ENCODE results near the gene RAB4B. TPM values are rescaled to one million over a fixed set of nuclear protein-coding genes. Genes with fewer than 3 reads are reported as not detected.

RAB4B gene
- total and polyA plus RNA-seq, 10 donors: 36.8 to 95.3 (median 58.8) TPM

DNA sequence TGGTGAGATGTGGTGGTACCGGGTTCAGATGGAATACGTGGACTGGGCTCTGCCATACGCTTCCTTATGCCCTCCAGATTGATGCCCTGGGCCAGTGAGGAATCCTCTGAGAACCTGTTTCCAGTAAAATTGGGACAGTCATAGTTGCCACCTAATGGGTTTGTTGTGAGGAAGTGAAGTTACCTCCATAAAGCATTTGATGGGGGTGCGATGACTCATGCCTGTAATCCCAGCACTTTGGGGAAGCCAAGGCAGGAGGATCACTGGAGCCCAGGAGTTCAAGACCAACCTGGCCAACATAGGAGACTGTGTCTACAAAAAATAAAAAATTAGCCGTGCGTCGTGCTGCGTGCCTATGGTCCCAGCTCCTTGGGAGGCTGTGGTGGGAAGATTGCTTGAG is 22.3 kb upstream of the RAB4B start:
- H3K4me3 ChIP-seq: peak overlapping the region in 1 of 8 donors; percentile 93
- H3K27me3 ChIP-seq (replicated peaks in 1 of 7): no peaks in the 10 kb centered on the region
- intact Hi-C loops (cut with DNase I; ENCODE audit: low total_unique reads): loop anchor here (10.0 kb wide), 1 partner anchor 49 kb away; no protein-coding TSS in a partner anchor
- WGBS, 5 donors: 87 to 97% (median 94%) methylated on average over 8 of the region's 8 CpGs
- peak overlapping the region in 6 of 8 donors; percentile 43 to 97 (median 80) for H3K27ac ChIP-seq
- TF ChIP-seq POLR2AphosphoS5 (IDR thresholded peaks at IDR 0.05) (no peak), POLR2A (IDR thresholded peaks at IDR 0.05) (no peak)
- TF ChIP-seq, protein P1, sequence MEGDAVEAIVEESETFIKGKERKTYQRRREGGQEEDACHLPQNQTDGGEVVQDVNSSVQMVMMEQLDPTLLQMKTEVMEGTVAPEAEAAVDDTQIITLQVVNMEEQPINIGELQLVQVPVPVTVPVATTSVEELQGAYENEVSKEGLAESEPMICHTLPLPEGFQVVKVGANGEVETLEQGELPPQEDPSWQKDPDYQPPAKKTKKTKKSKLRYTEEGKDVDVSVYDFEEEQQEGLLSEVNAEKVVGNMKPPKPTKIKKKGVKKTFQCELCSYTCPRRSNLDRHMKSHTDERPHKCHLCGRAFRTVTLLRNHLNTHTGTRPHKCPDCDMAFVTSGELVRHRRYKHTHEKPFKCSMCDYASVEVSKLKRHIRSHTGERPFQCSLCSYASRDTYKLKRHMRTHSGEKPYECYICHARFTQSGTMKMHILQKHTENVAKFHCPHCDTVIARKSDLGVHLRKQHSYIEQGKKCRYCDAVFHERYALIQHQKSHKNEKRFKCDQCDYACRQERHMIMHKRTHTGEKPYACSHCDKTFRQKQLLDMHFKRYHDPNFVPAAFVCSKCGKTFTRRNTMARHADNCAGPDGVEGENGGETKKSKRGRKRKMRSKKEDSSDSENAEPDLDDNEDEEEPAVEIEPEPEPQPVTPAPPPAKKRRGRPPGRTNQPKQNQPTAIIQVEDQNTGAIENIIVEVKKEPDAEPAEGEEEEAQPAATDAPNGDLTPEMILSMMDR (IDR thresholded peaks at IDR 0.05 in 8 of 11, conservative IDR thresholded peaks at IDR 0.05 in 3 of 11): no peak
- H3K4me1 ChIP-seq: peaks cover 47 to 94% (median 64%) of the 10 kb centered on the region in 6 donors
- H3K36me3 ChIP-seq: peaks cover 0 to 69% (median 45%) of the 10 kb centered on the region in 6 donors
- DNase-seq: no peak
- no peaks in the 10 kb centered on the region for H3K9me3 ChIP-seq

DNA sequence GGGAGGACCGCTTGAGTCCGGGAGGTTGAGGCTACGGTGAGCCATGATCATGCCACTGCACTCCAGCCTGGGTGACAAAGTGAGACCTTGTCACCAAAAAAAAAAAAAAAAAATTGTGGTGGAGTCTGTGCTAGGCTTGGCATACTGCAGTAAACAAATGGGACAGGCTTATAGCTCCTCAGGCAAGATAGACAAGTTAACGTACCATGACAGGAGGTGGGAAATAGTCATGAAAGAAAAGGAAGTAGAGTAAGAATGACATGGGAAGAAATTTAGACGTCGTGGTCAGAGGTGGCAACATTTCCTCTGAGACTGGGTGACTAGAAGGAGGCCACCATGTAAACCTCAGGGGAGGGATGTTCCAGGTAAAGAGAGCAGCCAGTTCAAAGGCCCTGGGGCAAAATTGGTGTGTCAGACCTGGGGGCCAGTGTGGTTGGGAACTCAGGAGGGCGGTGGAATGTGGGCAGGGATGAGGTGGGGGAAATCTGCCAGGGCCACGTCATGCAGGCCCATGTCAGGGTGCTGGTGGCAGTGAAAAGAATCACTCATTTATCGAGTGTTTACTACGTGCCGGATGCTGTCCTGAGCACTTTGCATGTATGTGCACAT is 21.4 kb upstream of the RAB4B start:
- peaks cover 47 to 99% (median 69%) of the 10 kb centered on the region in 6 donors for H3K4me1 ChIP-seq
- intact Hi-C loops (cut with DNase I; ENCODE audit: low total_unique reads): loop anchor here (10.0 kb wide), 1 partner anchor 48 kb away; no protein-coding TSS in a partner anchor
- no peaks in the 10 kb centered on the region for H3K9me3 ChIP-seq
- H3K27ac ChIP-seq: peak overlapping the region in 6 of 8 donors; percentile 27 to 84 (median 61)
- WGBS, 5 donors: 63 to 66% (median 64%) methylated on average over 10 to 11 of the region's 11 CpGs
- peaks cover 0 to 77% (median 54%) of the 10 kb centered on the region in 6 donors for H3K36me3 ChIP-seq
- no peaks in the 10 kb centered on the region for H3K27me3 ChIP-seq (replicated peaks in 1 of 7)
- no peak for DNase-seq
- peak overlapping the region in 2 of 8 donors; percentile 2 to 93 for H3K4me3 ChIP-seq
- TF ChIP-seq, protein P1 (IDR thresholded peaks at IDR 0.05 in 8 of 11, conservative IDR thresholded peaks at IDR 0.05 in 3 of 11): no peak
- peak in 2 of 3 donors; percentile 7 to 15 for TF ChIP-seq POLR2AphosphoS5 (IDR thresholded peaks at IDR 0.05)
- no peak for TF ChIP-seq POLR2A (IDR thresholded peaks at IDR 0.05)

DNA sequence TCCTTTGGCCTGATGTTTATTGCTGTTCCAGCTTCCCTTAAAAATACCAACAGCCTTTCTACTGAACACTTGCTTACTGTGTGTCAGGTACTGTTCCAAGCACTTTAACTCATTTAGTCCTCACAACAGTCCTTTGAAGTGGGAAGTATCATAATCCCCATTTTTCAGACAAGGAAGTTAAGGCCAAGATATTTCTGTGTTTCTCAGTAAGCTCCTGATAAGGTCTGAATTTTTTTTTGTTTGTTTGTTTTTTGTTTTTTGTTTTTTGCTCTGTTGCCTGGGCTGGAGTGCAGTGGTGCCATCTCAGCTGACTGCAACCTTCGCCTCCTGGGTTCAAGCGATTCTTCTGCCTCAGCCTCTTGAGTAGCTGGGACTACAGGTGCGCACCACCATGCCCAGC is 19.6 kb upstream of the RAB4B start:
- 95 to 99% (median 97%) methylated on average over 3 of the region's 3 CpGs for WGBS, 5 donors
- Histone ChIP-seq H3K36me3 (peaks cover 10 to 95% (median 72%) of the 10 kb centered on the region in 6 donors), H3K27me3 (replicated peaks in 1 of 7) (no peaks in the 10 kb centered on the region), H3K9me3 (no peaks in the 10 kb centered on the region), H3K27ac (peak overlapping the region in 2 of 8 donors; percentile 13 to 49), H3K4me1 (peaks cover 36 to 96% (median 64%) of the 10 kb centered on the region in 6 donors), H3K4me3 (no peak overlapping the region)
- intact Hi-C loops (cut with DNase I; ENCODE audit: low total_unique reads): loop anchor here (10.0 kb wide), 1 partner anchor 46 kb away; no protein-coding TSS in a partner anchor
- no peak for TF ChIP-seq POLR2AphosphoS5 (IDR thresholded peaks at IDR 0.05)
- TF ChIP-seq POLR2A (IDR thresholded peaks at IDR 0.05): no peak
- no peak for DNase-seq

DNA sequence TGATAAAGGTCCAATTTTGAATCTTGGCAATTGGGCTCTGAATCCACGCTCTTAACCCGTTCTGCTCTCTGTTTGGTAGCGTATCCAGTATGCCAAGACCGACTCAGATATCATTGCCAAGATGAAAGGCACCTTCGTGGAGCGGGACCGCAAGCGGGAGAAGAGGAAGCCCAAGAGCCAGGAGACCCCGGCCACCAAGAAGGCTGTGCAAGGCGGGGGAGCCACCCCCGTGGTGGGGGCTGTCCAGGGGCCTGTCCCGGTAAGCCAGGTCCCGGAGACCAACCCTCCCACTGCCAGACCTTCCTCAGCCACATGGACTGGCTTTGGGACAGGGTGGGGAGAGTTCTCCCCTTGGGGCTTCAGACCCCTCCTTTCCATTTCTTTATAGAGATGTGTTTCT is 18.7 kb upstream of the RAB4B start:
- H3K9me3 ChIP-seq: no peaks in the 10 kb centered on the region
- H3K27ac ChIP-seq: peak overlapping the region in 4 of 8 donors; percentile 16 to 83 (median 52)
- no peak for DNase-seq
- no peaks in the 10 kb centered on the region for H3K27me3 ChIP-seq (replicated peaks in 1 of 7)
- H3K4me1 ChIP-seq: peaks cover 29 to 95% (median 57%) of the 10 kb centered on the region in 6 donors
- H3K4me3 ChIP-seq: no peak overlapping the region
- WGBS, 5 donors: 89 to 95% (median 93%) methylated on average over 13 of the region's 13 CpGs
- intact Hi-C loops (cut with DNase I; ENCODE audit: low total_unique reads): loop anchor here (10.0 kb wide), 1 partner anchor 45 kb away; no protein-coding TSS in a partner anchor
- peaks cover 12 to 97% (median 81%) of the 10 kb centered on the region in 6 donors for H3K36me3 ChIP-seq
- TF ChIP-seq POLR2A (IDR thresholded peaks at IDR 0.05) (no peak), POLR2AphosphoS5 (IDR thresholded peaks at IDR 0.05) (peak in 2 of 3 donors; percentile 10 to 36)
